HUDEP-2 (cell line): Measurements from ENCODE around the gene CCDC50.

ENCODE experiments used
- DNase-seq, 76 experiments: peaks; one replicate each; lab custom pipeline; 2025; ENCODE audit not compliant: unreplicated experiment in 76 of 76; lab: John Stamatoyannopoulos, UW

The CCDC50 gene, protein sequence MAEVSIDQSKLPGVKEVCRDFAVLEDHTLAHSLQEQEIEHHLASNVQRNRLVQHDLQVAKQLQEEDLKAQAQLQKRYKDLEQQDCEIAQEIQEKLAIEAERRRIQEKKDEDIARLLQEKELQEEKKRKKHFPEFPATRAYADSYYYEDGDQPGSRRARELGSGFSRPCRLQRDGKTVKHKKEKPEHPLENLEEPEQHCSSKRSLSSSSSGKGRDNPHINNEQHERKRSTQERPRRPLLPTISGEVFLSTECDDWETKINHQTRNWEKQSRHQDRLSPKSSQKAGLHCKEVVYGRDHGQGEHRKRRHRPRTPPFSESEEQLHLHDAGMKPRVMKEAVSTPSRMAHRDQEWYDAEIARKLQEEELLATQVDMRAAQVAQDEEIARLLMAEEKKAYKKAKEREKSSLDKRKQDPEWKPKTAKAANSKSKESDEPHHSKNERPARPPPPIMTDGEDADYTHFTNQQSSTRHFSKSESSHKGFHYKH

DNA sequence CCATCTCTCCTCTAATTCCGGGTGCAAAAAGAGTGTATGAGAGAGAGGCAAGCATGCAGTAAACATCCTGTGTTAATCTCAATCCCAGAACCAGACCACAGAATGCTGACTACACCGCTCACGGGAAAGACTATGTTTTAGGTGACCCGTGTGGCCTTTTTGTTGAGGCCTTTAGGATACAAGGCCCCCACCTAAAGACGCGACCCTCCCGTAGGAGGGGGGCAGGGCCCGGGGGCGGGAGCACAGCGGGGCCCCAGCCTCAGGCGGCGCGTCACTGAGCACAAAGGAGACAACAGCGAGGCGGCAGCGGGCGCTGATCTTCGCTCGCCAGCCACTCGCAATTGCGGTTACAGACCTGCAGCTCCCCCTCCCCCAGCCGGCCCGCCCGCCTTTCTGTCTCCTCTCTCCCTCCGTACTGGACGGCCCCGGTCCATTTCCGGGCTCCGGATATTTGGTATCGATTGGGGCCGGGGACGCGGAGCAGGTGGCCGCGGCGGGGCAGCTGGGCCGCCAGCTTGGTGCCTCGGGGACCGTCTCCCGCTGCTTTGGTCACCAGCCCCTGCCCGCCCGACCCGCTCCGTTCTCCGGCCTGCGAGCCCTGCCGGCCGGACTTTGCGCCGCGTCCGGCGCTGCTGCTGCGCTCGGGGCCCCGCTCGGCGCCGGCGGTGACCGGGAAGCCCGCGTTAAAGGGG is at the start of gene CCDC50:
CCDC50 (plus strand) TSS at position 433 of the 692 bp plus-strand sequence. CDS start 281 bp downstream, outside the sequence.
- DNase-seq, result peak in 72 of 76 experiments; percentile 5 to 80 (median 61)

DNA sequence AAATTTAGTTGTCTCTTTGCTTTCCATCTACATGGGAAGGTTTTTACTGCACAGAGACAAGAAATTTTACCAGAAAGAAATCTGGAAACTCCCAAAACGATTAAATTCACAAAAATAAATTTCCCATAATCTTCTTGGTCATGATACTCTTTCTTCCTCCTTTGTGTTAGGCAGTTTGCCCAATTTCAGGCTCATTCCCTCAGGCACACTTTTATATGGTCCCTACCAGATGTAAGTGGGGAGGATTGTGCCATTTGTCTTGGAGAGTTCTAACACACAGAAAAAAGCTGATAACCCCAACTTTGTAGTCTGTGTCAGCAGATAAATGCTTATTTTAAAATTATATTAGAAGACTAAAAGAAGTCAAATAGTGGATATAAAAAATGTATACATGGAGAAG is 49.1 kb upstream of the CCDC50 start:
- no peak for DNase-seq

DNA sequence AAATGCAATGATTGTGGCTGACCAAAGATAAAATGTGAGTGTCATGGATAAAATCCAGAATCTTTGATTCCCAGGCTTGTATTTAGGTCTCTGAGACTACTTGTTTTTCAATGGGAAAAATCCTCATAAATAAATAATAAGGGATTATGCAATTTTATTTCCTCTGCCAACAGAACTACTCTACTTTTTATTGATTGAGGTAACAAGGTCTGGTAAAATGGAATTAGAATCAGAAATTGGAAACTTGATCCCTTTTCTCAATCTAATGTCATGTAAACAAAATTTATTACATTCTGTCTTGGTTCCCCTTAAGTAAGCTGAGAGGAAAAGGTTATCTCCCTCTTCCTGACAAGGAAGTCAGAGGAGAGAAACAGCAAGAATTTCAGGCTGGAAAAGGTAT is 48.3 kb upstream of the CCDC50 start:
- DNase-seq, result no peak

DNA sequence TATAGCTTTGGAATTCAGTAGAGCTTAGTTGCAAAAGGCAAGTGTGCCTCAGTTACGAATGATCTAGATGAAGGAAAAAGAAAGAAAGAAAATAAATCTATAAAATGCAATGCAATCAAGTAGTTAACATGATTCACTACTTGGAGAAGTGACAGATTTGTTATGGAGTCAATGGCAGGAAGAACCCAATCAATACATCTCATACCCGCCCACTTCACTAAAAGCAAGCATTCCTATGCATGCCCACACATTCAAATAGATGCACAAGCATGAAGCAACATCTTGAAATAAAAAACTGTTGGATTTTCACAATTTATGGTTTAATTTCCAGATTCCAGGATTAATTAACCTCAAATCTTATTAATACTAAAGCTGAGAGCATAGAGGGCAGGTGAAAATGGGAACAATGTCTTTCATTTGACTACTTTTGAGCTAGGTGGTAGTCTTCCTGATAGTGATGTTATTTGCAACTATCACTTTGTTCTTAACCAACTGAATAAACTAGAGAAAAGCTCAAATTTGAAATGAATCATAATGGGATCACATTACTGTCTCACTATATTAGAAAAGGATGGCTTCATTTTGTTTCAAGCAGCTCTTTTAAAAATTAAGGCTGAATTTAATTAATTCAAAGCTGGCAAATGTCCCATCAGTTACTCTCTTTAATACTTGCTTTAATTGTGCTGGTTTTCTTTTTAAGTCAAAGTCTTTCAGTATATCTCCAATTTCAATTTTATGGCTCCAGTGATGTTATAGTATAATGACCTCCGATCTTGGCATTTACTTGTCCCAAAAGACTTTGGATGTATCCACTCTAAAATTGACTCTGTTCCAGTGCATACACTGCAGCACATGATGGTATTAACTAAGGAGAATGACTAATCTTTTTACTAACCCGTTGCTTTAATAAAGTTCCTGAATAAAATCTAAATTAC is 46.7 kb upstream of the CCDC50 start:
- no peak for DNase-seq

DNA sequence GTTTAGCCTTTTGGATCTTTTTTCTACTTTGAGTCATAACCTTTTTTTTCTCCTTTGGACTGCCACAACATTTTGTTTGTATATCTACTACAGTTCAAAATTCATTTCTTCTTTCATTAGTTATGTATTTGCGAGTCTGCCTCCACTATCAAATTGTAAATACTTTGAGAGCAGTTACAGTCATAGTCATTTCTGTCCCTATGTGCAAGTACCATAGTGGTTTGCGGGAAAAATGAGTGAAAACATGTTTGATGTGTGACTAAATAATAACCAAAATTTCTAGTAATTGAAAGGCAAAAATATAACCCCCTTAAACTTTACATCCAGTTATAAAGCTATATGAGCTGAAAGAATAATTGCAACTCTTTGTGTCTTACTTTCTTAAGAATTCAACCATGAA is 45.8 kb upstream of the CCDC50 start:
- DNase-seq, result no peak

DNA sequence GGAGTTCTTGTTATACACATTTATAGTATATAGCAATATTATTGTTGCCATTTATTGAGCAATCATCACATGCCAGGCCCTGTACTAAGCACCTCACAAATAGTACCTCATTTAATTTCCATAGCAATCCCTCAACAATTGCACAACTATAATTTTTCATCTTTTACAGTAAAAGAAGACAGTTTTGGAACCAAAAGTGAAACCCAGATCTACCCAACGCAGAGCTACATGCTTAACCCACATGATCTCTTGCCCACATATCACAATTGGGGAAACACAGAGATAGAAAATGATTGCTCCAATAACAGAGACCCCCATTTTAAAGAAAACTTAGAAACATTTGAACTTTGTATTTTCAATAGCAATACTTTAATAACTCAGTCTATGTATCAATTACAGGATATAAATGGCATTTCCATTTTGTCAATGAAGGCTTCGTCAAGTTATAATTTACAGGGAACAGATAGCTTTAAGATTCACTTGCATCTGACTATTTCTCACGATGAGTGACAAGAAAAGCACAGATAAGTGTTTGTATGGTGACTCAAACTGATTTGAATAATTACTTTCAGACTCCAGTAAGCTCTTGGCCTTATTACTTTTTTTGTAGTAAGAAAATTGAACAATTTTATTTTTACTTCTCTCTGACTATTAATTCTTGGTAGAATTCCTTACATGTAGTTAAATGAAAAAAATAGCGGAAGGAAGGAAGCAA is 38.7 kb upstream of the CCDC50 start:
- DNase-seq, result no peak

DNA sequence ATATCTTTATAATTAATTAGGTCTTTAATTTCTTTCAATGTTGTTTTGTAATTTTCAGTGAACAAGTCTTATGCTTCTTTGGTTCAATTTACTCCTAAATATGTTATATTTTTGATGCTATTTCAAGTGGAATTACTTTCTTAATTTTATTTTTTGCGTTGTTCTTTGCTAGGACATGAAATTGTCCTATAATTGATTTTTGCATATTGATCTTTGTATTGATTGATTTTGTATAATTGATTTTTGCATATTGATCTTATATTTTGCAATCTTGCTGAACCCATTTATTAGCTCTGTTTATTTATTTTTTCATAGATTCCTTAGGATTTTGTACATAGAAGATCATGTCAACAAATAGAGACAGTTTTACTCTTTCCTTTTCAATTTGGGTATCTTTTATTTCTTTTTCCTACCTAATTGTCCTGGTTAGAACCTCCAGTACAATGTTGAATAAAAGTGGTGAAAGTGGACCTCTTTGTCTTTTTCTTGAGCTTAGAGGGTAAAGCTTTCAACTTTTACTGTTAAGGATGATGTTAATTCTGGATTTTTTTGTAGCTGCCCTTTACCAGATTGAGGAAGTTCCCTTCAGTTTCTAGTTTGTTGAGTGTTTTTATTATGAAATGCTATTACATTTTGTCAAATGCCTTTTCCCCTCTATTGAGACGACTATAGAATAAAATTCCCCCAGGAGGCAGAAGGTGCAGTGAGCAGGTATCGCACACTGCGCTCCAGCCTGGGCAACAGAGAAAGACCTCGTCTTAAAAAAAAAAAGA is 36.8 kb upstream of the CCDC50 start:
- DNase-seq, result no peak

DNA sequence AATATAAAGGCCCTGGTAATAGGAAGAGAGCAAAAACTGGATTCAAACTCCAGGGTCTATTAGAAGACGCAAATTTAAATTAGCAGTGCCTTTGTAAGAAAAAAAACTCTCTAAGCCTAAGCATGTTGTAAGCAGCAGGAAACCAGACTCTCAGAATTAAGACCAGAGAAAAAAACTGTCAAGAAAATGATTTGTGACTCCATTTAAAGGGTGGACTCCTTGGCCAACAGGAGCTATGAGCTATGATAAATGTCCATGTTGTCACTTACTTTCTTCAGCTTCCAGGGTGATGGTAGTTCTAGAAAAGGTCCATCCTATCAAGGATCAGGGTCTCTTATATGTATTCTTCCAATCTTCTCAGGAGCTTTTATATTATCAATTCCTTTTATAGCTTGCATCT is 34.9 kb upstream of the CCDC50 start:
- no peak for DNase-seq

DNA sequence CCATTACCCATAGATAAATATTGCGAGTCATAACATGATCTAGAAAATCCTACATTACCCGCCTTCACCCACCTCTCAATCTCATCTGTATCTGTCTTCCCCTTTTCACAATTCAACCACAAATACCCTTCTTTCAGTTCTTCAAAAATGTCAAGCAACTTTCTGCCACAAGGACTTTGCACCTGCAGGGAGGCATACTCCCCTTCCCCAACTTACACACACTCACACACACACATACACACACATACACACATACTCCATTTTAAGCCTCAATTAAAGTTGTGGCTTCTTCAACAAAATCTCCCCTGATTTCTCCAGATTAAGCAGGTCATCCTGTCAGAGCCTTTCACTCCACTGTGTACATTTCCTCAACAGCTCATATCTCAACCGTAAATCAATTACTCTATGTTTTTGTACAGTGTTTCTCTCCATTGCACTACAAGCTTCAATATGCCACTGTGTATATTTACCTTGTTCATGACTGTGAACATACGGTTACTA is 33.1 kb upstream of the CCDC50 start:
- no peak for DNase-seq

DNA sequence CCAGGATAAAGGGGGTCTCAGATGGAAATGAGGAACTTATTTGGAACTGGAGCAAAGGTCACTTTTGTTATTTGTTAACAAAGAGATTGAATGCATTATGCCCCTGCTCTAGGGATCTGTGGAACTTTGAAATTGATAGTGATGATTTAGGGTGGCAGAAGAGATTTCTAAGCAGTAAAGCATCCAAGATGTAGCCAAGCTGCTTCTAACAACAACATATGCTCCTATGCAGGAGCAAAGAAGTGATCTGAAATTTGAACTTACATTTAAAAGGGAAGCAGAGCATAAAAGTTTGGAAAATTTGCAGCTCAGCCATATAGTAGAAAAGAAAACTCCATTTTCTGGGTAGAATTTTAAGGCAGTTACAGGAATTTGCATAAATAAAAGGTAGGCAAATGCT is 30.3 kb upstream of the CCDC50 start:
- no peak for DNase-seq

DNA sequence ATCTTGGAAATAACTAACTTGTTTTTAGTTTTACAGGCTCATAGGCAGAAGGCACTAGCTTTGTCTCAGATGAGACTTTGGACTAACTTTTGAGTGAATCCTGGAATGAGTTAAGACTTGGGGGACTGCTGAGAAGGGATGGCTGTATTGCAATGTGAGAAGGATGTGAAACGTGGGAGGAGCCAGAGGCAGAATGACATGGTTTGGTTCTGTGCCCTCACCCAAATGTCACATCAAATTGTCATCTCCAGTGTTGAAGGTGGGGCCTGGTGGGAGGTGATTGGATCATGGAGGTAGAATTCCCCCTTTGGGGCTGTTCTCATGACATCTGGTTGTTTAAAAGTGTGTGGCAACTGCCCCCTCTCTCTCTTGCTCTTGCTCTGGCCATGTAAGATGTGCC is 28.8 kb upstream of the CCDC50 start:
- DNase-seq, result no peak

DNA sequence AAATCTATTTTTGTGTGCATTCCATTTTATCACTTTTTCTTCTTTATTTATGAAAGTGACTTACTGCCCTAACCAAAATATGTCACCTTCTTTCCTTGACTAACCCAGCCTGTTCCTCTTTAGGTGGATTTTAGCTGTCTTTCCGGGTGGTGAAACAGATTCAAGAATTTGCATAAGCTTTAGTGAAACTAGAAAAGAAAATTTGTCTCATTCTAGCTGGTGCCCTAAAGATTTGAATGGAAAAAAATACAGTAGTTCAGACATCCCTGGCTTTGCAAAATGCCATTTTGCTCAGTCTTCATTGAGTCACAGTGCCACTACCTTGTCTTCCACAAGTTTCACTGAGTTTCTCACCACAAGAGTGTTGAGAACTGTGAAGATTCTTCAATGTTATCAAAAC is 28.2 kb upstream of the CCDC50 start:
- no peak for DNase-seq

DNA sequence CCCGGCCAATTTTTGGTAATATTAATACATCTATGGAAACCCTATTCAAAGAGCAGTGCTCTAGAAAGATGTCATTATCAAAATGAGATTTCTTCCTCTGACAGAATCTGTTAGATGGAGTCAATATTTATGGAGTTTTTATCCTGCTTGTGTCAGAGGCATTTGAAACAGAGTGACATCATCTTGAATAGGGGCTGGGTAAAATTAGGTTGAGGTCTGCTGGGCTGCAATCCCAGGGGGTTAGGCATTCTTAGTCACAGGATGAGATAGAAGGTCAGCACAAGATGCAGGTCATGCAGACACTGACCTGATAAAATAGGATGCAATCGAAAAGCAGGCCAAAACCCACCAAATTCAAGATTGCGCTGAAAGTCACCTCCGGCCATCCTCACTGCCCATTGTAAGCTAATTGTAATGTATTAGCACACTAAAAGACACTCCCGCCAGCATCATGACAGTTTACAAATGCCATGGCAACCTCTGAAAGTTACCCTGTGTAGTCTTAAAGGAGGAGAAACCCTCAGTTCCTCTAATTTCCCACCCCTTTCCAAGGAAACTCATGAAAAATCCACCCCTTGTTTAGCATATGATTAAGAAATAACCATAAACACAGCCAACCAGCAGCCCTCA is 27.3 kb upstream of the CCDC50 start:
- no peak for DNase-seq

DNA sequence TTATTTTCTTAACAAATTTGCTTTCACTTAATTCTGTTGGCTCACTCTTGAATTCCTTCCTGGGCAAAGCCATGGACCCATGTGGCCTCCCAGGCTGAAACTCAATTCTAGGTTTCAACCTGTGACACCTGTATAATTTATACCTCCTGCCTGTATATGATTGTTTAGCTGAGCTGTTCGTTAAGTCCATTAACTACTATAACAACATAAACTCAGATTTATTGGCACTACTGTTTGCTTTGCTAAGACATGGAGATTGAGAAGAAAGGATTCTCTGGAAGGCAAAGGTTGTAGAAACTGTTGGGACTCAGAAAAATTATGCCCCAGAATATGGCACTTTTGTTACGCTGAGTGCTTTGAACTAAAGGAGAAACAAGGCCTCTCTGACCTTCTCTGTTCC is 26.7 kb upstream of the CCDC50 start:
- no peak for DNase-seq

DNA sequence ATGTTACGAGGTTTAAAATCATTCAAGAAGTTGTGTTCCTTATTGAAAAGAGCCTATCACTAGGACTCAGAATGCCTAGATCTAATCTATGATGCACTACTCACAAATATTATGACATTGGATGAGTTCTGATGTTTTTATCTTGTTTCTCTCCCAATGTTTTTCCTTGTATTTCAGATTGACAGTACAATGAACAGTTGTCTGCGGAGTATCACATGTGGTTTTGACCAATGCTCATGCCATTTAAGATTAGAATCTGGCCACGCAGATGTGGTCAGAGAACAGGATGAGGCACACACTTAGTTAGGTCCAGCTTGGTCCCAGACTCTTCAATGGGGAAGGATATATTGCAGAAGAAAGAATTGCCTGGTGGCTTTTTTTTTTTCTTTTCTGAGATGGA is 25.6 kb upstream of the CCDC50 start:
- DNase-seq, result no peak

DNA sequence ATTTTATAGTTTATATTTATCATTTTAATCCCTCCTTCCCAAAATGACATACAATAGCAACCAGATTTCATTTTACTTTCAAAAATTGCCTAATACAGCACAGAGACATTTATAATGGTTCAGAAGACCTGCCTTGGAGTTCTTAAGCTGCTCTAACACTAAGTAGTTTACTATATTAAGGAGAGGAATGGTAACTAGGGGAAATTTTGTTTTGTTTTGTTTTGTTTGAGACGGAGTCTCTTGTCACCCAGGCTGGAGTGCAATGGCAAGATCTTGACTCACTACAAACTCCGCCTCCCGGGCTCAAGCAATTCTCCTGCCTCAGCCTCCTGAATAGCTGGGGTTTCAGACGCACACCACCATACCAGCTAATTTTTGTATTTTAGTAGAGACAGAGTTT is 22.8 kb upstream of the CCDC50 start:
- DNase-seq, result no peak

DNA sequence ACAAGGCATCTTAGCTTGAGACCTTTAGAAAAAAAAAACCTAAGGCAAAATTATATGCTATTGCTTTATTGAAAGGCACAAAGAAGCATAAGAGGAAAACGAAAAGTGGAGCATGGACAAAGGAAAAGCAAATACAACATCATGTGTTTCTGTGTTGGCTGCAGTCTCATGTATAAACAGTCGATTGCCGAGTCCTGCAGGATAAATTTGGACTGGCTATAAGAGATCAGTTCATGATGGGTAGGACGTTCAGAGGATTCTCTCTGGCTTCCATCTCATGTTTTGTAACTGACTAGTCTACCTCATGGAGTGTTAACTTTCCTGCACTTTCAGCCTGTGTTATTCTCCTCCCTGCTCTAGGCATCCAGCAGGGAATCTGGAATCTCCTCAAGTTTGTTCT is 21.9 kb upstream of the CCDC50 start:
- DNase-seq, result no peak

DNA sequence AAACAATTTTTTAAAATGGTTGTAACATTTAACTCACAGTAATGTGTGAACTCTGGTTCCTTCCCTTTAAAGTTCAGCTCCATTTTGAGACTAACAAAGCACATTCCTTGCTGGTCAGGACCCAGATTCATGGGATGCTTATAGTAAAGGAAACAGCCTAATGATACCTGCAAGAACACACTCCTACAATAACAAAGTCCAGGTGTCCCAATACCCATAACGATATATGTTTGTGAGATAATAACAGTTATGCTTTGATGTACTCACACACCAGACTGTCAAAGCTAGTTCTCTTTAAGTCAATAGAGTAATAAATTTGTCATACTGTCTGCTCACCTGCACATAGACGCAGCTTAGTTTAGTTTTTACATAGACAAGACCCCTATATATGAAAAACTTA is 15.9 kb upstream of the CCDC50 start:
- DNase-seq, result no peak

DNA sequence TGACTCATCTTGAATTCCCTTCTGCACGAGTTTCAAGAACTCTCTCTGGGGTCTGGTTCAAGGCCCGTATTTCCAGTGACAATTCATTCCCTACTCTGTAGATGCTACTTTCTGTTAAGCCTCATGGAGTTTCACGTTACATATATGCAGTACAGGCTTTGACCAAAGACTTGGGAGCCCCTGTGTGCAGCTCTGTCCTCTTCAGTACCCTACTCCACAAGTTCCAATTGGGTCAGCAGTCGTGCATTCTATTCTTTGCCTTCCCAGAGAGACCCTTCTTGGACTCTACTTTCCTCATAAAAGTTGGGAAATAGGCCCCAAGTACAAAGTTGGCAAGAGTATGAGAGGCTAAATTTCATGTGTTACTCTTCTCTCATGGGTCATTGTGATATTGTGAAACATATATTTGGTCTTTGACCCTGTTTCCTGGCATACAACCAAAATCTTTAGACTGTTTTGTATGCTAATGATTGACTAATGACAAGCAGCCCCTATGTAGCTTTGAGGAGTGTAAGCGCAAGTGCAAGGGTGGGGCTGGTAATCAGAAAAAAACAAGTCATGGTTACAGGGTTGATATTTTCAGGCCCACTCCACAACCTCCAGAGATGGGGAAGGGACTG is 15.0 kb upstream of the CCDC50 start:
- no peak for DNase-seq
